ENCODE results near the gene KRT86. TPM values are rescaled to one million over a fixed set of nuclear protein-coding genes. Genes with fewer than 3 reads are reported as not detected.
"Not testable (repeated sequence)": the region's sequence is repeated elsewhere in the genome, so short reads cannot be mapped to it uniquely, and the experiment has no call there.

KRT86 gene
- total RNA-seq, 1 donor: under 0.01 TPM

DNA sequence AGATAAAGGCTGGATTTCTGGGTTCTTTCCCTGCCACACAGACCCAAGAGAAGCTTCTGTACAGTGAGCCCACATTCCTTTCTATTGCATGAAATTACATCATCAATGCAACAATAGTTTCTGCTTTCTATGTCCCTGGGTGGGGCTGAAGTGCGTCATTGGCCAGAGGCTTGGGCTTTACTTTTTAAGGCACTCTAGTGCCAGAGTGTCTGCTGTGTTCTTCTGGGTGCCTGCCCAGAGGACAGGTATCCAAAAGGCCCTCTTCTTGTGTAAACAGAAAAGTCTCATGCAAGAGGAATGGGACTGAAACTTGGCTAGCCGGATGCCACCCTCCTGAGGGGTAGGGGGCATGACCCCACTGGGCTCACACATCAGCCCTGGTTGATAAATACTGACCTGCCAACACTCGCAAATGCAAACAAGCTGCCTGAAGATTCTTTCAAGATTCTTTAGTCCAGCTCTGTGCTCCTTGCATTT is 5.9 kb downstream of the KRT86 start:
- TF ChIP-seq, protein P1, sequence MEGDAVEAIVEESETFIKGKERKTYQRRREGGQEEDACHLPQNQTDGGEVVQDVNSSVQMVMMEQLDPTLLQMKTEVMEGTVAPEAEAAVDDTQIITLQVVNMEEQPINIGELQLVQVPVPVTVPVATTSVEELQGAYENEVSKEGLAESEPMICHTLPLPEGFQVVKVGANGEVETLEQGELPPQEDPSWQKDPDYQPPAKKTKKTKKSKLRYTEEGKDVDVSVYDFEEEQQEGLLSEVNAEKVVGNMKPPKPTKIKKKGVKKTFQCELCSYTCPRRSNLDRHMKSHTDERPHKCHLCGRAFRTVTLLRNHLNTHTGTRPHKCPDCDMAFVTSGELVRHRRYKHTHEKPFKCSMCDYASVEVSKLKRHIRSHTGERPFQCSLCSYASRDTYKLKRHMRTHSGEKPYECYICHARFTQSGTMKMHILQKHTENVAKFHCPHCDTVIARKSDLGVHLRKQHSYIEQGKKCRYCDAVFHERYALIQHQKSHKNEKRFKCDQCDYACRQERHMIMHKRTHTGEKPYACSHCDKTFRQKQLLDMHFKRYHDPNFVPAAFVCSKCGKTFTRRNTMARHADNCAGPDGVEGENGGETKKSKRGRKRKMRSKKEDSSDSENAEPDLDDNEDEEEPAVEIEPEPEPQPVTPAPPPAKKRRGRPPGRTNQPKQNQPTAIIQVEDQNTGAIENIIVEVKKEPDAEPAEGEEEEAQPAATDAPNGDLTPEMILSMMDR (IDR thresholded peaks at IDR 0.05; ENCODE audit: insufficient read depth, low read depth, low read length): no peak
- no peak overlapping the region for H3K4me3 ChIP-seq (ENCODE audit: low read depth, low read length)

DNA sequence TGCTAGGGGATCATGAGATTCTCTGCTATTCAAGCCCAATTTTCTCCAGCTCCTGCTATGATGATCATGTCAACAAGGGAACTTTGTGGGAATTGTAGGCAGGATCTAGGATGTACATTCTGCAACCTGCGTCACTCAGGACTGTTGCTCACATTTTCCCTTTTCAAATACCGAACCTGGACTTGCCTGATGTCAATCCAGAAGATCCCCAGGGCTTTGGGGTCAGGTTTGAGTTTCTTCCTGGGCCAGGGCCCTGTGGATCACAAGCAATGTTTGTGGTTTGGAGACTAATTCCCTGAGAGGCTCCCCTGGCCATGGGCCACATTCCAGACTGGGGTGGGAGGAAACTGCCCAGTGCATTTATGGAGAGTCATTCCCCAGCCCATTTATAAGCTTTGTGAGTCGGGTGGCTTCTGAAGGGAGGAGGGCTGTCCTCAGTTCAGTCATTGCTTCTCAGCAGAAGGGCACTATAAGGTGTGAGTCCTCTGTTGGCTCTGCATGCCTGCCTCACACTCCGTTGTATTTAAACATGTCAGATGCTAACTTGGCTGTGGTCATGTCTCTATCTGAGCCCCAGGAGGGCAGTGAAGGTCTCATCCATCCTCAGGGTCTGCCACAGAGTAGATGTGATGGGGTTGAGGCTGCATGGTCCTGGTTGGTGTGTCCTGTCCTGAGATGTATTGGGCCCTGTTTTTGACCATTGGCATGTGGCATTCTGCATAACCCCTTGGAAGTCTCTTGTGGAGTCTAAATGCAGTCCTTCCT is 6.5 kb downstream of the KRT86 start:
- DNase-seq (ENCODE audit: low read depth): peak; percentile 97
- peak overlapping the region; percentile 7 for H3K4me3 ChIP-seq (ENCODE audit: low read depth, low read length)
- TF ChIP-seq, protein P1 (IDR thresholded peaks at IDR 0.05; ENCODE audit: insufficient read depth, low read depth, low read length): no peak

More for the DNA sequence above, 5.9 kb downstream of the KRT86 start:
- DNase-seq (ENCODE audit: low read depth): peak; percentile 97

DNA sequence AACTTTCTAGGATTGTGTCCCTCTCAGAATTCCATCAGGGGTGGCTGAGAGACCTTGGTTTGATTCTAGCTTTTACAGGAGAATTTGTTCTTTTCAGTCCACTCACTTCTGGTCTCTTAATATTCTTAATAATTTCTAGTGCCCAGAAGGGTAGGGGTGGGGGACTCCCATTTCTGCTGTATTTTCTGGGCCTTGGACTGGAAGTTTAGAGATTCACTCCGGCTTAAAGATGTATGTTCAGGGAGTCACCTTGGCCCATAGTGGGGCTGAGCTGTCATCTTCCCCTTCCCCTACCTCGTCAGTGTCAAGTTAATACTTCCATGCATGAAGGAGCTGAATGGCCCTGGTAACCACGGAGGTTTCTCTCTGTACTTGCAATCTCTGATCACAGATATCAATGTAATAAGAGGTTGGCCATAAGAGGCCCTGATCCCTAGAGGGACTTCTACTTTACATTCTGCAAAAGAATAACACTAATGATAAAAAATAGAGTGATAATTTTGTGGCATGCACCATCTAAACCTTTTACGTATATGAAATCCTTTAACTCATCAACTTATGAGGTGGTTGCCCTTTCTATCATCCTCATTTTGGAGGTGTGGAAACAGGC is 10.2 kb downstream of the KRT86 start:
- TF ChIP-seq, protein P1 (IDR thresholded peaks at IDR 0.05; ENCODE audit: insufficient read depth, low read depth, low read length): no peak
- DNase-seq (ENCODE audit: low read depth): no peak
- no peak overlapping the region for H3K4me3 ChIP-seq (ENCODE audit: low read depth, low read length)

DNA sequence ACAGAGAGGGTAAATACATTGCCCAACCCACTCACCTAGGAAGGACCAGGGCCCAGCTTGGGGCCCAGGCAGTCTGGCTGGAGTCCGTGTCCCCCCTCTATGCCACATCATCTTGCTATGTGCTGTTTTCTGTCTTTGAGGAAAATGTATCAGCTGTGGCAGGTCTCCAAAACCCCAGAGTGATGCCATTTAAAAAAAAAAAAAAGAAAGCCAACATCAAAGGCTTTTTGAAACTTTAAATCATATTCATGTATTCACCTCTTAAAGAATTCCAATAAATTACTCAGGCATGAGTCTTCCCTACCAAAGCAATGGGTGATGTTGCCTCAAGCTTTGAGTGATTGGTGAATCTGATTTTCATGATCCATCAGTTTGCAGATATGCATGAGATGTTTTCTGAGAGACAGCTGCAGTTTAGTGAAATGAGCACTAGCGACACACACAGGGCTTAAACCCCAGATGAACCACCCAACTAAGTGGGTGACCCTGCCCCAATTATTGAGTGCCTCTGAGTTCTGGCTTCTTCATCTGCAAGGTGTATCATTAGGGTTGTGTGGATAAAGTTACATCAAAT is 10.8 kb downstream of the KRT86 start:
- TF ChIP-seq, protein P1 (IDR thresholded peaks at IDR 0.05; ENCODE audit: insufficient read depth, low read depth, low read length): no peak
- no peak overlapping the region for H3K4me3 ChIP-seq (ENCODE audit: low read depth, low read length)
- peak; percentile 14 for DNase-seq (ENCODE audit: low read depth)

DNA sequence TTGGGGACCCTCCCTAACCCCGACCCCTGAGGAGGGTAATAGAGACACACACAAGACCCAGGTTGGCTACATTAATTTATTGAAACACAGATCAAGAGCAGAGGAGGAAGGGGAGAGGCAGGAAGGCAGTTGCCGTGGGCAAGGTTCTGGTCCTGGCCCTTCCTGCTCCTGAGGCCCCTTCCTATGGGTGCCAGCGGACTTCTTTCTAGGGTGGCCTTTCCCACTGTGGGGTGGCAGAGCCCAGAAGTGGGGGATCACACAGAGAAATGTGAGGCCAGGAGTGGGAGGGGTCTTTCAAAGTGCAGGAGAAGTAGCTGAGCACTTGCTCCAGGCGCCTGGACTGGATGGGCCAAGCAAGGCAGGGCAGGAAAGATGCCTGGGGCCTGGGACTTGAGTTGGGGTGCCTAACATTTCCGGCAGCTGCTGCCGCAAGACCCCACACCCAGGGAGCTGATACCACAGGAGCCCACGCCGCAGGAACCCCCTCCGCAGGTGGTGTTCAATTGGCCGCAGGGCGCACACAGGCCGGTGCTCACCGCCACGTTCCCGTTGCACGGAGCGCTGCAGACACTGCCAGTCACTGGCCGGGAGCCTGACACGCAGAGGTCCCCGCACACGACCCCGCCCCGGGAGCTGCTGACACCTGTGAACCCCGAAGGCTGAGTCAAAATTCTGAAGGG is 11.5 kb downstream of the KRT86 start:
- TF ChIP-seq, protein P1 (IDR thresholded peaks at IDR 0.05; ENCODE audit: insufficient read depth, low read depth, low read length): no peak
- no peak for DNase-seq (ENCODE audit: low read depth)
- no peak overlapping the region for H3K4me3 ChIP-seq (ENCODE audit: low read depth, low read length)

DNA sequence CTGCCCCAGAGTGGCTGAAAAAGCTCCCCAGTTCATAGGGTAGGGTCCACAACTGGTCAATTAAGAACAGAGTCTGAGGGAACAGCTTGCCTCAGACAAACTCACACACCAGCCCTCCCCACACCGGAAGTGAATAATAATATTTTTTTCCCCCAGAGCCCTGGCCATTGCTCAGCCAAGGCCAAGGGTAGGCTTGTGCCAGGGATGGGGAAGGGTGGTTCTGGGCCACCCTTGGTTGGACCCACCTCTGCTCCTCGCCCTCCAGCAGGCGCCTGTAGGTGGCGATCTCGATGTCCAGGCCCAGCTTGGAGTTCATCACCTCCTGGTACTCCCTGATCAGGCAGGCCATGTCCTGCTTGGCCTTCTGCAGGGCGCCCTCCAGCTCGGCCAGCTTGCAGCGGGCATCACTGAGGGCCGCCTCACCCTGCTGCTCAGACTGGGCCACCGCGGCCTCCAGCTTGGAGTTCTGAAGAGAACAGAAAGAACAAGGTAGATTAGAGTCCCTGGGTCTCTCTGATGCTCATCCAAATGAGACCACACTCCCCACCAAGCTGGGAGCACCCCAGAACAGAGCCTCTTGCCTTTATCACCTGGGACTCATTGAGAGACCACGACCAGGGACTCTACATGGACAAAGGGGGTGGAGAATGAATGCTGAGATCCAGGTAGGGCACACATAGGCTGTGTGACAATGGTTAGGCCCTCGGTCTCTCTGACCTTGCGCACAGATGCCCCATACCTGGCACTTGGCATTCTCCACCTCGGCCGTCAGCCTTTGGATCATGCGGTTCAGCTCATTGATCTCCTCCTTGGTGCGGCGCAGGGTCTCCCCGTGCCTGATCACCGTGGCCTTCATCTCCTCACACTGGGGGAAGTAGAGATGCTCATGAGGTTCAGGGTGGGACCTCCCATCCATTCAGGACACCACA is 12.7 kb downstream of the KRT86 start:
- TF ChIP-seq, protein P1 (IDR thresholded peaks at IDR 0.05; ENCODE audit: insufficient read depth, low read depth, low read length): peak; percentile 4
- DNase-seq (ENCODE audit: low read depth); H3K4me3 ChIP-seq (ENCODE audit: low read depth, low read length): not testable (repeated sequence)

DNA sequence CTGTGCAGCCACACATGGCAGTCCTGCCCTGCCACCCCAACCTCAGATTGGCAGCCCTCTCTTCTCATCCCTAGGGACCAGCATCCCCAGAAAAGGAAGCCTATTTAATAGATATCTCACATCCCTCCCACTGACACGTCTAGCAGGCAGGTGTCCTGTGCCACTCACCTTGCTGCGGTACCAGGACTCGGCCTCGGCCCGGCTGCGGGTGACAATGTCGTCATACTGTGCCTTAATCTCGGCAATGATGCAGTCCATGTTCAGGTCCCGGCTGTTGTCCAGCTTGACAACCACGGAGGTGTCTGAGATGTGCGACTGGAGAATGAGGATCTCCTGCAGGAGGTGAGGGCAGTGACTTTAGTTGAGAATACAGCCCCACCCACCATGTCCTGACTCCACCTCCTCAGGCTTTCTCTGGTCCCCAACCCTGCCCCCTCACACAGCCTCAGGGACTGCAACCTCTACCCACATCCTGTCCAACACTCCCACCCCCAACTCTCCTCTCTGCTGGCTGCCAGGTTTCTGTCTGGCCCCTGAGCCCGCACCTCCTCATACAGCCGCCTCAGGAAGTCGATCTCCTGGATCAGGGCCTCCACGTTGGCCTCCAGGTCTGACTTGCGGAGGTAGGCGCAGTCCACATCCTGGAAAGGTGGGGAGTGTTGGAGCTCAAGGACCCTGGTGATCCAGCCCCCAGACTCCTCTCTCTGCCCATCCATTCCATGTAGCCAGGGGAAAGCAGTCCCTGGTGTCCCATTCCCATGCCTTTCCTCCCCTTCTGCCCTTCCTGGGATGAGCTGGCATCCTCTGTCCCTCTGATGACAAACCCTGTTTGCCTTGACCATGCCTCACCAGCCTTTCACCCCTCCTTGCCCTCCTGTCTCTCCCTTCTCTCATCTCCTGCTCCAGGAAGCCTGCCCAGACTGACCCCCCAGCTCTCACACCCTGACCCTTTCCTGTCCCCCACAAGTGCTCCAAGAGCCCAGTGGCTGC is 13.7 kb downstream of the KRT86 start:
- not testable (repeated sequence) for DNase-seq (ENCODE audit: low read depth); H3K4me3 ChIP-seq (ENCODE audit: low read depth, low read length)

DNA sequence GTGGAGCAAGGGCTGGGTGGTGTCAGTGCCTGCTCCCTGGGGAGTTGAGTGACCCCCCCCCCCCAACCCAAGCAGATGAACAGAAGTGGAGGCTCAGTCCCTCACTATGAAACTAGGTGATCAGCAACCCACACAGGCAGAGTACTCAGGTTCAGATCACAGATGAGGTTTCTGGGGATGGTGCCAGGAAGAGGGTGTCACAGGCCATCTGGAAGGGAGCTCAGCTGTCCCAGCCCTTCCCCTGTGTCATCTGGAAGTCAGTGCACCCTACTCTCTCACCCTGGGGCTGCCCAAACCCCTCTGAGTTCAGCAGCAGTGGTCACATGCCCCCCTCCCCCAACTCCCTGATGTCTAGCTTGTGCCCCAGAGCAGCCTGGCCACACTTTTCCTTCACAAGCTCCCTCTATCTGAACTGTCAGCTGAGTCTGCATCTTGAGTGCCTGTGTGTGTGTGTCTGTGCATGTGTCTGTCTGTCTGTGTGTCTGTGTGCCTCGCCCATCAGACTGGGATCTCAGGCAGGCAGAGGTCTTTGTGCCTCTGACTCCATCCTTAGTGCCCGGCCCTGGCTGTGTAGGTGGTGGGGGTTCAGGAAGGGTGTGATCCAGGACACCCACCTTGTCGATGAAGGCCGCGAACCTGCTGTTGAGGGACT is 16.2 kb downstream of the KRT86 start:
- not testable (repeated sequence) for H3K4me3 ChIP-seq (ENCODE audit: low read depth, low read length)

More for the DNA sequence above, 16.2 kb downstream of the KRT86 start:
- DNase-seq (ENCODE audit: low read depth): not testable (repeated sequence)
